ENCODE measurements around the gene SGMS1.

The SGMS1 gene

GRCh38 chr10:50620899-50621298 lies 2.9 kb downstream of the SGMS1 start:
- no peak overlapping the region for H3K9ac ChIP-seq (ENCODE audit: low read depth, low read length)
- peaks cover 5% of the 10 kb centered on the region; the same call in 1 of the 2 replicates for H3K27me3 ChIP-seq (ENCODE audit: control insufficient read depth, insufficient read depth, low read length)
- H3K27ac ChIP-seq (ENCODE audit: low read depth, low read length), result no peak overlapping the region
- no peaks in the 10 kb centered on the region for H3K36me3 ChIP-seq (ENCODE audit: control insufficient read depth, insufficient read depth, low read length)
- peaks cover 60% of the 10 kb centered on the region for H3K4me1 ChIP-seq (ENCODE audit: control insufficient read depth, insufficient read depth, low read length)
- H3K9me3 ChIP-seq (ENCODE audit: control insufficient read depth, insufficient read depth, low read length), result no peaks in the 10 kb centered on the region
- H3K4me3 ChIP-seq (ENCODE audit: low read depth, low read length), result 0 out of 2 replicates have a peak overlapping the region, but pooled peaks have one; percentile 74

- H3K4me3 ChIP-seq (ENCODE audit: low read depth, low read length), result peak overlapping the region; percentile 38; the same call in 1 of the 2 replicates
- H3K9me3 ChIP-seq (ENCODE audit: control insufficient read depth, insufficient read depth, low read length), result no peaks in the 10 kb centered on the region
- no peaks in the 10 kb centered on the region for H3K36me3 ChIP-seq (ENCODE audit: control insufficient read depth, insufficient read depth, low read length)
- H3K27ac ChIP-seq (ENCODE audit: low read depth, low read length), result peak overlapping the region; percentile 82
- H3K4me1 ChIP-seq (ENCODE audit: control insufficient read depth, insufficient read depth, low read length), result peaks cover 62% of the 10 kb centered on the region
- H3K27me3 ChIP-seq (ENCODE audit: control insufficient read depth, insufficient read depth, low read length), result peaks cover 5% of the 10 kb centered on the region; the same call in 1 of the 2 replicates
- no peak overlapping the region for H3K9ac ChIP-seq (ENCODE audit: low read depth, low read length)
These were observed 3.9 kb downstream of the SGMS1 start for GRCh38 chr10:50619882-50620281.

GRCh38 chr10:50619166-50619565 lies 4.6 kb downstream of the SGMS1 start:
- Histone ChIP-seq H3K9ac (ENCODE audit: low read depth, low read length) (peak overlapping the region; percentile 24; the same call in 1 of the 2 replicates), H3K4me3 (ENCODE audit: low read depth, low read length) (peak overlapping the region; percentile 38), H3K27me3 (ENCODE audit: control insufficient read depth, insufficient read depth, low read length) (peaks cover 5% of the 10 kb centered on the region; the same call in 1 of the 2 replicates), H3K36me3 (ENCODE audit: control insufficient read depth, insufficient read depth, low read length) (no peaks in the 10 kb centered on the region), H3K9me3 (ENCODE audit: control insufficient read depth, insufficient read depth, low read length) (no peaks in the 10 kb centered on the region), H3K27ac (ENCODE audit: low read depth, low read length) (peak overlapping the region; percentile 82), H3K4me1 (ENCODE audit: control insufficient read depth, insufficient read depth, low read length) (peaks cover 69% of the 10 kb centered on the region)

- H3K4me1 ChIP-seq (ENCODE audit: control insufficient read depth, insufficient read depth, low read length), result peaks cover 75% of the 10 kb centered on the region
These were observed 5.1 kb downstream of the SGMS1 start for GRCh38 chr10:50618624-50619023.

GRCh38 chr10:50615658-50616057 lies 8.1 kb downstream of the SGMS1 start:
- H3K27ac ChIP-seq (ENCODE audit: low read depth, low read length), result no peak overlapping the region
- H3K4me1 ChIP-seq (ENCODE audit: control insufficient read depth, insufficient read depth, low read length), result peaks cover 72% of the 10 kb centered on the region
- no peaks in the 10 kb centered on the region for H3K27me3 ChIP-seq (ENCODE audit: control insufficient read depth, insufficient read depth, low read length)
- no peak overlapping the region for H3K9ac ChIP-seq (ENCODE audit: low read depth, low read length)
- H3K9me3 ChIP-seq (ENCODE audit: control insufficient read depth, insufficient read depth, low read length), result no peaks in the 10 kb centered on the region
- H3K4me3 ChIP-seq (ENCODE audit: low read depth, low read length), result no peak overlapping the region
- no peaks in the 10 kb centered on the region for H3K36me3 ChIP-seq (ENCODE audit: control insufficient read depth, insufficient read depth, low read length)

More at GRCh38 chr10:50618624-50619023, 5.1 kb downstream of the SGMS1 start:
- Histone ChIP-seq H3K4me3 (ENCODE audit: low read depth, low read length) (peak overlapping the region; percentile 38), H3K36me3 (ENCODE audit: control insufficient read depth, insufficient read depth, low read length) (no peaks in the 10 kb centered on the region), H3K9ac (ENCODE audit: low read depth, low read length) (peak overlapping the region; percentile 24; the same call in 1 of the 2 replicates), H3K27me3 (ENCODE audit: control insufficient read depth, insufficient read depth, low read length) (peaks cover 5% of the 10 kb centered on the region; the same call in 1 of the 2 replicates), H3K9me3 (ENCODE audit: control insufficient read depth, insufficient read depth, low read length) (no peaks in the 10 kb centered on the region), H3K27ac (ENCODE audit: low read depth, low read length) (peak overlapping the region; percentile 82)

- H3K27me3 ChIP-seq (ENCODE audit: control insufficient read depth, insufficient read depth, low read length), result no peaks in the 10 kb centered on the region
- no peak overlapping the region for H3K4me3 ChIP-seq (ENCODE audit: low read depth, low read length)
- H3K4me1 ChIP-seq (ENCODE audit: control insufficient read depth, insufficient read depth, low read length), result peaks cover 61% of the 10 kb centered on the region
- no peaks in the 10 kb centered on the region for H3K36me3 ChIP-seq (ENCODE audit: control insufficient read depth, insufficient read depth, low read length)
- no peaks in the 10 kb centered on the region for H3K9me3 ChIP-seq (ENCODE audit: control insufficient read depth, insufficient read depth, low read length)
- H3K9ac ChIP-seq (ENCODE audit: low read depth, low read length), result no peak overlapping the region
- no peak overlapping the region for H3K27ac ChIP-seq (ENCODE audit: low read depth, low read length)
These were observed 9.2 kb downstream of the SGMS1 start for GRCh38 chr10:50614444-50615137.

GRCh38 chr10:50613726-50614443 lies 9.9 kb downstream of the SGMS1 start:
- Histone ChIP-seq H3K27ac (ENCODE audit: low read depth, low read length) (no peak overlapping the region), H3K9ac (ENCODE audit: low read depth, low read length) (no peak overlapping the region), H3K27me3 (ENCODE audit: control insufficient read depth, insufficient read depth, low read length) (no peaks in the 10 kb centered on the region), H3K9me3 (ENCODE audit: control insufficient read depth, insufficient read depth, low read length) (no peaks in the 10 kb centered on the region), H3K36me3 (ENCODE audit: control insufficient read depth, insufficient read depth, low read length) (no peaks in the 10 kb centered on the region), H3K4me1 (ENCODE audit: control insufficient read depth, insufficient read depth, low read length) (peaks cover 55% of the 10 kb centered on the region), H3K4me3 (ENCODE audit: low read depth, low read length) (no peak overlapping the region)

GRCh38 chr10:50613150-50613549 lies 10.6 kb downstream of the SGMS1 start:
- Histone ChIP-seq H3K27ac (ENCODE audit: low read depth, low read length) (no peak overlapping the region), H3K4me3 (ENCODE audit: low read depth, low read length) (no peak overlapping the region)

GRCh38 chr10:50610368-50610767 lies 13.4 kb downstream of the SGMS1 start:
- no peak overlapping the region for H3K27ac ChIP-seq (ENCODE audit: low read depth, low read length)
- H3K9ac ChIP-seq (ENCODE audit: low read depth, low read length), result no peak overlapping the region
- H3K4me3 ChIP-seq (ENCODE audit: low read depth, low read length), result no peak overlapping the region
- peaks cover 5% of the 10 kb centered on the region; the same call in 1 of the 2 replicates for H3K36me3 ChIP-seq (ENCODE audit: control insufficient read depth, insufficient read depth, low read length)
- no peaks in the 10 kb centered on the region for H3K9me3 ChIP-seq (ENCODE audit: control insufficient read depth, insufficient read depth, low read length)
- H3K27me3 ChIP-seq (ENCODE audit: control insufficient read depth, insufficient read depth, low read length), result no peaks in the 10 kb centered on the region
- peaks cover 35% of the 10 kb centered on the region for H3K4me1 ChIP-seq (ENCODE audit: control insufficient read depth, insufficient read depth, low read length)

More at GRCh38 chr10:50613150-50613549, 10.6 kb downstream of the SGMS1 start:
- no peaks in the 10 kb centered on the region for H3K27me3 ChIP-seq (ENCODE audit: control insufficient read depth, insufficient read depth, low read length)
- peaks cover 48% of the 10 kb centered on the region for H3K4me1 ChIP-seq (ENCODE audit: control insufficient read depth, insufficient read depth, low read length)
- H3K9ac ChIP-seq (ENCODE audit: low read depth, low read length), result no peak overlapping the region
- H3K36me3 ChIP-seq (ENCODE audit: control insufficient read depth, insufficient read depth, low read length), result no peaks in the 10 kb centered on the region
- no peaks in the 10 kb centered on the region for H3K9me3 ChIP-seq (ENCODE audit: control insufficient read depth, insufficient read depth, low read length)

- Histone ChIP-seq H3K9ac (ENCODE audit: low read depth, low read length) (no peak overlapping the region), H3K9me3 (ENCODE audit: control insufficient read depth, insufficient read depth, low read length) (no peaks in the 10 kb centered on the region), H3K36me3 (ENCODE audit: control insufficient read depth, insufficient read depth, low read length) (peaks cover 5% of the 10 kb centered on the region; the same call in 1 of the 2 replicates), H3K4me1 (ENCODE audit: control insufficient read depth, insufficient read depth, low read length) (peaks cover 32% of the 10 kb centered on the region), H3K27me3 (ENCODE audit: control insufficient read depth, insufficient read depth, low read length) (no peaks in the 10 kb centered on the region), H3K27ac (ENCODE audit: low read depth, low read length) (no peak overlapping the region), H3K4me3 (ENCODE audit: low read depth, low read length) (no peak overlapping the region)
These were observed 16.3 kb downstream of the SGMS1 start for GRCh38 chr10:50607356-50607925.

GRCh38 chr10:50605951-50606270 lies 17.8 kb downstream of the SGMS1 start:
- H3K9me3 ChIP-seq (ENCODE audit: control insufficient read depth, insufficient read depth, low read length), result no peaks in the 10 kb centered on the region
- H3K4me3 ChIP-seq (ENCODE audit: low read depth, low read length), result no peak overlapping the region
- no peak overlapping the region for H3K9ac ChIP-seq (ENCODE audit: low read depth, low read length)
- peaks cover 27% of the 10 kb centered on the region for H3K4me1 ChIP-seq (ENCODE audit: control insufficient read depth, insufficient read depth, low read length)
- no peak overlapping the region for H3K27ac ChIP-seq (ENCODE audit: low read depth, low read length)
- H3K36me3 ChIP-seq (ENCODE audit: control insufficient read depth, insufficient read depth, low read length), result peaks cover 5% of the 10 kb centered on the region; the same call in 1 of the 2 replicates
- H3K27me3 ChIP-seq (ENCODE audit: control insufficient read depth, insufficient read depth, low read length), result no peaks in the 10 kb centered on the region
